Smooth muscle cell (in vitro differentiated cells): ENCODE results near the gene NEURL1. TPM values are rescaled to one million over a fixed set of nuclear protein-coding genes. Genes with fewer than 3 reads are reported as not detected.

Experiments used
- DNase-seq: peaks from one replicate; lab custom pipeline; 2025; ENCODE audit not compliant: unreplicated experiment; lab: John Stamatoyannopoulos, UW
- H2AFZ ChIP-seq: fragments of 200-600 bp; sonication (generic); 2 replicates; pipeline ENCODE4 v1.6.0; 2016; ENCODE audit warnings: antibody characterized with exemption, low read depth, mild to moderate bottlenecking
- H3F3A ChIP-seq: fragments of 200-600 bp; sonication (generic); 2 replicates; pipeline ENCODE4 v1.6.0; 2017; ENCODE audit warnings: antibody characterized with exemption, low read depth
- H3K27ac ChIP-seq: fragments of 200-600 bp; sonication (generic); 2 replicates; pipeline ENCODE4 v1.5.1; 2016; ENCODE audit warnings: low read depth, mild to moderate bottlenecking
- H3K27me3 ChIP-seq: fragments of 200-600 bp; sonication (generic); 2 replicates; pipeline ENCODE4 v1.6.1; 2016; ENCODE audit warnings: low read depth, mild to moderate bottlenecking
- H3K36me3 ChIP-seq: fragments of 200-600 bp; sonication (generic); 2 replicates; pipeline ENCODE4 v1.5.1; 2016; ENCODE audit warnings: low read depth
- H3K4me1 ChIP-seq: fragments of 200-600 bp; sonication (generic); 2 replicates; pipeline ENCODE4 v1.5.1; 2016; ENCODE audit warnings: low read depth
- H3K4me2 ChIP-seq: fragments of 200-600 bp; sonication (generic); 2 replicates; pipeline ENCODE4 v1.6.0; 2016; ENCODE audit warnings: mild to moderate bottlenecking
- H3K4me3 ChIP-seq: fragments of 200-600 bp; sonication (generic); 2 replicates; pipeline ENCODE4 v1.5.1; 2016; ENCODE audit warnings: mild to moderate bottlenecking
- H3K79me2 ChIP-seq: fragments of 200-600 bp; sonication (generic); 2 replicates; pipeline ENCODE4 v1.6.0; 2016; ENCODE audit warnings: low read depth, mild to moderate bottlenecking
- H3K9ac ChIP-seq: fragments of 200-600 bp; sonication (generic); 2 replicates; pipeline ENCODE4 v1.6.0; 2016; ENCODE audit warnings: low read depth
- H3K9me3 ChIP-seq: fragments of 200-600 bp; sonication (generic); replicated peaks from 2 replicates; pipeline ENCODE4 v1.5.1; 2016; ENCODE audit warnings: low read depth
- H4K20me1 ChIP-seq: fragments of 200-600 bp; sonication (generic); 2 replicates; pipeline ENCODE4 v1.6.0; 2016; ENCODE audit warnings: low read depth
- WGBS: methylation state at CpG from one replicate; pipeline ENCODE4 v1.1.7; 2016; ENCODE audit warnings: low lambda C conversion rate; 5-methylcytosine and 5-hydroxymethylcytosine counted together
- polyA plus RNA-seq: library from polyadenylated mRNA; unstranded; fragments of >200 nt; fragmentation: Nextera tagmentation; extraction: Ambion mirVana; gene quantifications from 2 replicates; pipeline ENCODE4 v1.2.1, GENCODE V29; 2016
- total RNA-seq: library from RNA; depleted of rRNA; stranded (reverse); fragments of >200 nt; gene quantifications from 2 replicates; pipeline ENCODE4 v1.2.3, GENCODE V29; 2014
- TF ChIP-seq, protein P1 (sequence below): fragments of 200-600 bp; sonication (generic); IDR thresholded peaks from 2 replicates; pipeline ENCODE4 v1.5.1; 2017; ENCODE audit warnings: borderline replicate concordance, mild to moderate bottlenecking, antibody characterized with exemption; ENCODE audit not compliant: insufficient read depth, poor library complexity, severe bottlenecking

Gene NEURL1
- total and polyA plus RNA-seq, 2 experiments from 2014 or later: 0.04 to 0.91 TPM

DNA sequence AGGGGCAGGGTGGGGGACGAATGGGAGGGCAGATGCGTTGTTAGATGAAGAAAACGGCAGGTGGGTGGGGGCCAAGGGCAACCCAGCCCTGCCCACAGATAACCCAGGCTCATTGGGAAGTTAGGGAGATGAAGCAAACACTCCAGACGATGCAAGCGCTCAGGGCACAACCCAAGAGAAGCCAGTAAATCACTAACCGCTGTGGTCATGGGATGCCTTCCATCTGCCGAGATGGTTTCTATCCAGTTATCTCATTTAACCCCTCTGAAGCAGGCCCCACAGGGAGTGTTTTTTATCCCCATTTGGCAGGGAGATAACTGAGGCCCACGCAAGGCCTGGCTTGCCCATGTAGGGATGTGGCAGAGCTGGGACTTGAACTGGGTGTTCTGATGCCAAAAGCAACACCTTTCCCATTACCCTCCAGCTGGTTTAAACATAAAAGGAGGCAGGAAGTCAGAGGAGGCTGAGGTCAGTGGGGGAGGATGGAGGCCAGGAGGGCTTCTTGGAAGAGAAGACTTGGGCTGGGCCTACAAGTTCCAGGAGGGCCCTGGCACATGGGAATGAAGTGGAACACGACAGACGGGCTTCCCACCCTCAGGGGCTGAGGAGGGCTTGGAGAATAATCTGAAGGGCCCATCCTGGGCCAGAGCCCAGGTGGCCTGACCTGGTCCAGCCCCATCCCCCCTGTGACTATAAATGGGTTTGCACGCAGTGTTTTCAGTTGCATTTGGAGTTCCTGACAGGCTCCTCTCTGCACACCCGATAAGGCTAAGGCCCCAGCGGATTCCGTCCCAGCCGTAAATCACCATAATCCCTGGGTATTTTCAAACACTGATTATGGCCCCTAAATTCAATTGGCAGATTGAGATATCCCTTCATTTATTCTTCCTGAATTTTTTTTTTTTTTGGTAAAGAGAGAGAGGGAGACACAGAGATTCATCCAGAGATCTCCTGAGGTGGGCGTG, 80.9 kb downstream of the NEURL1 start:
- Histone ChIP-seq H3K27me3 (no peaks in the 10 kb centered on the region), H3K36me3 (no peaks in the 10 kb centered on the region), H2AFZ (no peak overlapping the region), H3K79me2 (no peaks in the 10 kb centered on the region), H4K20me1 (no peaks in the 10 kb centered on the region), H3K4me2 (no peak overlapping the region), H3K27ac (no peak overlapping the region), H3K4me1 (no peaks in the 10 kb centered on the region), H3K9ac (no peak overlapping the region), H3F3A (no peaks in the 10 kb centered on the region), H3K4me3 (no peak overlapping the region), H3K9me3 (no peaks in the 10 kb centered on the region)
- WGBS: 47% methylated on average over 15 of the region's 16 CpGs
- no peak for DNase-seq
- TF ChIP-seq, protein P1, sequence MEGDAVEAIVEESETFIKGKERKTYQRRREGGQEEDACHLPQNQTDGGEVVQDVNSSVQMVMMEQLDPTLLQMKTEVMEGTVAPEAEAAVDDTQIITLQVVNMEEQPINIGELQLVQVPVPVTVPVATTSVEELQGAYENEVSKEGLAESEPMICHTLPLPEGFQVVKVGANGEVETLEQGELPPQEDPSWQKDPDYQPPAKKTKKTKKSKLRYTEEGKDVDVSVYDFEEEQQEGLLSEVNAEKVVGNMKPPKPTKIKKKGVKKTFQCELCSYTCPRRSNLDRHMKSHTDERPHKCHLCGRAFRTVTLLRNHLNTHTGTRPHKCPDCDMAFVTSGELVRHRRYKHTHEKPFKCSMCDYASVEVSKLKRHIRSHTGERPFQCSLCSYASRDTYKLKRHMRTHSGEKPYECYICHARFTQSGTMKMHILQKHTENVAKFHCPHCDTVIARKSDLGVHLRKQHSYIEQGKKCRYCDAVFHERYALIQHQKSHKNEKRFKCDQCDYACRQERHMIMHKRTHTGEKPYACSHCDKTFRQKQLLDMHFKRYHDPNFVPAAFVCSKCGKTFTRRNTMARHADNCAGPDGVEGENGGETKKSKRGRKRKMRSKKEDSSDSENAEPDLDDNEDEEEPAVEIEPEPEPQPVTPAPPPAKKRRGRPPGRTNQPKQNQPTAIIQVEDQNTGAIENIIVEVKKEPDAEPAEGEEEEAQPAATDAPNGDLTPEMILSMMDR: no peak

DNA sequence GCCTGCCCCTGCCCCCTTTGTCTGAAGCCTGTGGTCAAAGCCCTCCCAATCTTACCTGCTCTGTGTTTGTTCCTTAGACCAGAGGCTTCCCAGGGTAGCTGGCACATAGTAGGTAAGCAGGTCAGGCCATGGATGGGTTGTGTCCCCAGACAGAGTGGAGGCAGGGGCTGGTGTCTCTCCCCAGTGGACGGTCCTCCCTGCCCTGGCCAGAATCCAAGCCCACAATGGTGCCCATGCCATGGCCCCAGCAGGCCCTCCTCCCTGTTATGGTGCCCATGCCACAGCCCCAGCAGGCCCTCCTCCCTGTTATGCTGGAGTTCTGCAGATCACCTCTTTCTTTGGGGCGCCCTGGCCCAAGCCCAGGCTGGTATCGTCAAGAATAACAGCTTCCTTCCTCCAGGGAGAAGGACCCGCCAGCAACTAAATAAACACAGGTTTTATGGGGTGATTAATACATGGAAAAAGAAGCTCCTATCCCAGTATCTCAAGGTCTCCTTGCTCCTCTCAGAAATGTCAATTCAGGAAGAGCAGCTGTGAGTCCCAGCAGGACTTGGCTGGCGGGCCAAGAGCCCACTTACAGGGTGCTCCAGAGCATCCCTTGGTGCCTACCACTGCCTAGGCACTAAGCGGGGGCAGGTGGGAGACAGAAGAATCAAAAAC, 82.0 kb downstream of the NEURL1 start:
- Histone ChIP-seq H2AFZ (no peak overlapping the region), H3K9me3 (no peaks in the 10 kb centered on the region), H3F3A (no peaks in the 10 kb centered on the region), H3K4me2 (no peak overlapping the region), H3K27me3 (no peaks in the 10 kb centered on the region), H3K4me3 (no peak overlapping the region), H3K36me3 (no peaks in the 10 kb centered on the region), H3K79me2 (no peaks in the 10 kb centered on the region), H3K9ac (no peak overlapping the region), H3K4me1 (no peaks in the 10 kb centered on the region), H4K20me1 (no peaks in the 10 kb centered on the region), H3K27ac (no peak overlapping the region)
- DNase-seq: no peak
- TF ChIP-seq, protein P1: no peak
- WGBS: 74% methylated on average over 6 of the region's 6 CpGs

DNA sequence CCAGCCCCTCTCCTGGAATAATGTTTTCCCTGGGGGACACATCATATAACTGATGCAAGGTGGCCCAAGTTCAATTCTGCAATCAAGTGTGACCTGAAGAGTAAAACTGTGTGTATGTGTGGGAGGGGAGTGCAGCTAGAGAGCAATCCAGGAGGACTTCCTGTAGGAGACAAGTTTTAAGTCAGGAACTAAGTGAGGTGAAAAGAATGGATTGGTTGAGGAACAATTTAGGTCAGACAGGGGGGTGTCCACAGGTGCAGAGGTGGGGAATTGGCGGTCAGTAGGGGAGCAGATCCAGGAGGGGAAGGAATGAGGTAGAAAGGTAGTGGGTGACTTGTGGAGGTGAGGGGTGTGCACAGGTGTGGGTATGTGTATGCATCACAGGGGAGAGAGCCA, 82.6 kb downstream of the NEURL1 start:
- Histone ChIP-seq H3K4me2 (no peak overlapping the region), H3K9me3 (no peaks in the 10 kb centered on the region), H3K36me3 (no peaks in the 10 kb centered on the region), H3K4me1 (no peaks in the 10 kb centered on the region), H3K4me3 (no peak overlapping the region), H3K79me2 (no peaks in the 10 kb centered on the region), H3K27ac (no peak overlapping the region), H3F3A (no peaks in the 10 kb centered on the region), H2AFZ (no peak overlapping the region), H3K27me3 (no peaks in the 10 kb centered on the region), H3K9ac (no peak overlapping the region), H4K20me1 (no peaks in the 10 kb centered on the region)
- TF ChIP-seq, protein P1: no peak
- WGBS: 100% methylated on average over 1 of the region's 1 CpG
- no peak for DNase-seq
